Endothelial cell of umbilical vein (primary cell): Measurements from ENCODE around the gene CCN2. TPM values are rescaled to one million over a fixed set of nuclear protein-coding genes. Genes with fewer than 3 reads are reported as not detected.

ENCODE experiments used
- BruUV-seq: library from RNA; stranded (reverse); fragments of 400-500 nt; replicated peaks from 2 replicates; lab custom pipeline; 2021; lab: Mats Ljungman, UMichigan
- CTCF ChIA-PET: fragments of 300-600, 350-600 bp; sonication (Branson Sonifier 250); formaldehyde crosslinking; loops from one replicate; lab custom pipeline; 2021; ENCODE audit warnings: antibody characterized with exemption, inconsistent platforms; lab: Charles Lee
- POLR2A ChIA-PET: fragments of 300-600, 350-600 bp; sonication (Branson Sonifier 250); formaldehyde crosslinking; loops from one replicate; lab custom pipeline; 2021; ENCODE audit warnings: antibody characterized with exemption, inconsistent platforms; lab: Charles Lee
- DNase-seq: peaks from one replicate; pipeline ENCODE4 v3.0.0-alpha.2; 2011; ENCODE audit warnings: low read depth, low spot score
- FAIRE-seq: peaks from 2 replicates; lab custom pipeline; 2011; peaks lifted over from hg19 to GRCh38; lab: Jason Lieb, UNC
- H2AFZ ChIP-seq: 2 replicates; pipeline ENCODE4 v1.6.0; 2012; ENCODE audit warnings: low read depth, low read length, control low read depth, inconsistent platforms
- H3K27ac ChIP-seq: 2 replicates; pipeline ENCODE4 v1.5.1; 2011; ENCODE audit warnings: low read depth, mild to moderate bottlenecking, control low read depth, low read length, moderate library complexity; ENCODE audit not compliant: insufficient read depth
- H3K27me3 ChIP-seq, 2 experiments: 2 replicates each; pipeline versions ENCODE4 v1.6.0 to v1.6.1; 2011; ENCODE audit warnings: low read length in 2 of 2, mixed read lengths in 1 of 2; ENCODE audit not compliant: control insufficient read depth in 2 of 2, insufficient read depth in 2 of 2
- H3K36me3 ChIP-seq, 2 experiments: 2 replicates in 1 of 2; 3 replicates in 1 of 2; pipeline ENCODE4 v1.5.1; 2011; ENCODE audit warnings: low read length in 2 of 2, mild to moderate bottlenecking in 1 of 2, moderate library complexity in 1 of 2; ENCODE audit not compliant: control insufficient read depth in 2 of 2, insufficient read depth in 2 of 2; ENCODE audit errors: extremely low read depth in 1 of 2
- H3K4me1 ChIP-seq: 3 replicates; pipeline ENCODE4 v1.5.1; 2011; ENCODE audit warnings: mild to moderate bottlenecking, low read length; ENCODE audit not compliant: control insufficient read depth, insufficient read depth; ENCODE audit errors: extremely low read depth
- H3K4me2 ChIP-seq: 2 replicates; pipeline ENCODE4 v1.6.1; 2011; ENCODE audit warnings: low read length, control low read depth, mixed read lengths; ENCODE audit not compliant: insufficient read depth
- H3K4me3 ChIP-seq, 3 experiments: fragments of 200-600 bp in 1 of 3; sonication (generic), shearing (Covaris generic) in 1 of 3; replicated peaks in 1 of 3; 2 replicates each; pipeline ENCODE4 v1.5.1; 2011 to 2016; ENCODE audit warnings: control low read depth in 3 of 3, low read length in 3 of 3, mild to moderate bottlenecking in 2 of 3, inconsistent platforms in 1 of 3, low read depth in 1 of 3, moderate library complexity in 1 of 3; ENCODE audit not compliant: insufficient read depth in 1 of 3
- H3K79me2 ChIP-seq: 2 replicates; pipeline ENCODE4 v1.6.0; 2012; ENCODE audit warnings: low read length, inconsistent platforms; ENCODE audit not compliant: control insufficient read depth, insufficient read depth
- H3K9ac ChIP-seq: replicated peaks from 2 replicates; pipeline ENCODE3; 2011; ENCODE audit warnings: low read length, control low read depth; ENCODE audit not compliant: insufficient read depth; ENCODE audit errors: extremely low read depth
- H3K9me1 ChIP-seq: replicated peaks from 3 replicates; pipeline ENCODE4 v1.6.0; 2011; ENCODE audit warnings: mild to moderate bottlenecking, low read length; ENCODE audit not compliant: control insufficient read depth, insufficient read depth; ENCODE audit errors: extremely low read depth
- H3K9me3 ChIP-seq: replicated peaks from 2 replicates; pipeline ENCODE4 v1.5.1; 2012; ENCODE audit warnings: low read length, inconsistent platforms; ENCODE audit not compliant: control insufficient read depth, insufficient read depth
- H4K20me1 ChIP-seq: replicated peaks from 2 replicates; pipeline ENCODE3; 2011; ENCODE audit warnings: mild to moderate bottlenecking, low read length; ENCODE audit not compliant: control insufficient read depth, insufficient read depth; ENCODE audit errors: extremely low read depth
- EZH2 ChIP-seq: IDR thresholded peaks from 2 replicates; pipeline ENCODE4 v1.6.1; 2012; ENCODE audit warnings: borderline replicate concordance, low read depth, mild to moderate bottlenecking, moderate library complexity, low read length, inconsistent platforms; ENCODE audit not compliant: severe bottlenecking
- FOS ChIP-seq: IDR thresholded peaks from 2 replicates; pipeline ENCODE4 v1.6.1; 2011; ENCODE audit warnings: mild to moderate bottlenecking, low read length, moderate library complexity, borderline replicate concordance; ENCODE audit not compliant: insufficient read depth
- GATA2 ChIP-seq: IDR thresholded peaks from 2 replicates; pipeline ENCODE4 v1.7.0; 2011; ENCODE audit warnings: low read depth, mild to moderate bottlenecking, moderate library complexity, mixed read lengths, low read length; ENCODE audit not compliant: insufficient read length, insufficient read depth
- JUN ChIP-seq: IDR thresholded peaks from 2 replicates; pipeline ENCODE4 v1.6.1; 2011; ENCODE audit warnings: borderline replicate concordance, low read depth; ENCODE audit not compliant: insufficient read length, insufficient read depth
- MYC ChIP-seq: IDR thresholded peaks from one replicate; pipeline ENCODE4 v1.6.1; 2011; ENCODE audit warnings: mild to moderate bottlenecking, low read depth, low read length
- POLR2A ChIP-seq: IDR thresholded peaks from 2 replicates; pipeline ENCODE4 v1.6.1; 2012; ENCODE audit warnings: low read depth, mild to moderate bottlenecking, control low read depth, low read length
- POLR2AphosphoS5 ChIP-seq: IDR thresholded peaks from 2 replicates; pipeline ENCODE4 v1.6.1; 2012; ENCODE audit warnings: low read depth, mild to moderate bottlenecking, control low read depth, low read length, moderate library complexity; ENCODE audit not compliant: insufficient read depth
- dilution Hi-C: fragments of 300-500 bp; cut with MboI; formaldehyde crosslinking; loops from one replicate; pipeline ENCODE4 v1.15.0; 2019; ENCODE audit warnings: low sequenced_read_pairs; ENCODE audit not compliant: extremely low pct_ligation_motif_present
- intact Hi-C: fragments of 100-400 bp; cut with micrococcal nuclease; formaldehyde crosslinking; loops from one replicate; pipeline ENCODE4 v1.10.0; 2022
- polyA plus RNA-seq, 4 experiments: library from polyadenylated mRNA; depleted of rRNA in 3 of 4; stranded (reverse) in 3 of 4; unstranded in 1 of 4; fragments of >200 nt; gene quantifications; 2 replicates each; pipeline versions ENCODE4 v1.2.1 to v1.2.3, GENCODE V29; 2011 to 2012; ENCODE audit warnings: missing spikeins in 1 of 4
- total RNA-seq: library from RNA; stranded (reverse); gene quantifications from 2 replicates; pipeline ENCODE4 v1.2.3, GENCODE V29; 2021
- TF ChIP-seq, protein P1 (sequence below), 2 donors: IDR thresholded peaks; 1 replicate in 1 of 2; 2 replicates in 1 of 2; pipeline ENCODE4 v1.5.1; 2011; ENCODE audit warnings: low read length in 2 of 2, mild to moderate bottlenecking in 2 of 2, moderate library complexity in 2 of 2, control low read depth in 1 of 2, inconsistent platforms in 1 of 2, low read depth in 1 of 2; ENCODE audit not compliant: insufficient read depth in 1 of 2; ENCODE audit errors: extremely low read depth in 1 of 2
- TF ChIP-seq, protein P2 (sequence below): IDR thresholded peaks from 2 replicates; pipeline ENCODE4 v1.6.1; 2011; ENCODE audit not compliant: insufficient read depth, insufficient read length

Gene CCN2
- total and polyA plus RNA-seq, 2 donors (not counting 3 experiments of a cell fraction or from before 2014, with no cell fraction given), result 1,926 to 2,488 TPM

DNA sequence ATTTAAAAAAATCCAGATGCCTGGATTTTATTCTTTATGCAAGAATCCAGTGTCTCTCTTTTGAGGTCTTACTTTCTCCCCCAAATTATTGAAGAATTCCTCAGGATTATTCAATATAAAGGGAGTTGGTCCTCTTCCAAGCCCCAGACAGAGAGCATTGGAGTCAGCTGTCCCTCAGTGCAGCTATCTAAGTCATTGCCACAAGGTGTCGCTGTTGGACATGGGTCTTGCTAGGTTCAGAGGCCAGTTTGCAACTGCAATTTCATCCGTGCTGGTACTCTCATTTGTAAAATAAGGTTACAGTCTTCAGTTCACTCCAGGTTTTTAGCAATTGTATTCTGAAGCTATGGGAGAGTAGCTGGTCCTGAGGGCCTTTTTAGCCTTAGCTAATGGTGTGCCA lies 27.8 kb downstream of the CCN2 start:
- H3K79me2 ChIP-seq, result no peaks in the 10 kb centered on the region
- no TSS peak for BruUV-seq
- no peak overlapping the region for H2AFZ ChIP-seq
- H3K9ac ChIP-seq, result no peak overlapping the region
- DNase-seq (peak; percentile 41), FAIRE-seq (peak; percentile 62)
- no peaks in the 10 kb centered on the region for H4K20me1 ChIP-seq
- intact Hi-C loops, result loop anchor here (10.0 kb wide), 1 partner anchor 891 kb away; the partner anchor contains the start of gene RPS12
- no peaks in the 10 kb centered on the region for H3K9me1 ChIP-seq
- ChIA-PET CTCF (interaction anchor here (0.7 to 9.9 kb wide), 21 partner anchors 7 to 572 kb away, joined by 3 to 222 read pairs (median 6); no protein-coding TSS in a partner anchor), POLR2A (no interaction called here)
- no peaks in the 10 kb centered on the region for H3K27me3 ChIP-seq
- no peak overlapping the region for H3K4me3 ChIP-seq
- H3K4me1 ChIP-seq, result no peaks in the 10 kb centered on the region
- no peaks in the 10 kb centered on the region for H3K9me3 ChIP-seq
- TF ChIP-seq, protein P1, sequence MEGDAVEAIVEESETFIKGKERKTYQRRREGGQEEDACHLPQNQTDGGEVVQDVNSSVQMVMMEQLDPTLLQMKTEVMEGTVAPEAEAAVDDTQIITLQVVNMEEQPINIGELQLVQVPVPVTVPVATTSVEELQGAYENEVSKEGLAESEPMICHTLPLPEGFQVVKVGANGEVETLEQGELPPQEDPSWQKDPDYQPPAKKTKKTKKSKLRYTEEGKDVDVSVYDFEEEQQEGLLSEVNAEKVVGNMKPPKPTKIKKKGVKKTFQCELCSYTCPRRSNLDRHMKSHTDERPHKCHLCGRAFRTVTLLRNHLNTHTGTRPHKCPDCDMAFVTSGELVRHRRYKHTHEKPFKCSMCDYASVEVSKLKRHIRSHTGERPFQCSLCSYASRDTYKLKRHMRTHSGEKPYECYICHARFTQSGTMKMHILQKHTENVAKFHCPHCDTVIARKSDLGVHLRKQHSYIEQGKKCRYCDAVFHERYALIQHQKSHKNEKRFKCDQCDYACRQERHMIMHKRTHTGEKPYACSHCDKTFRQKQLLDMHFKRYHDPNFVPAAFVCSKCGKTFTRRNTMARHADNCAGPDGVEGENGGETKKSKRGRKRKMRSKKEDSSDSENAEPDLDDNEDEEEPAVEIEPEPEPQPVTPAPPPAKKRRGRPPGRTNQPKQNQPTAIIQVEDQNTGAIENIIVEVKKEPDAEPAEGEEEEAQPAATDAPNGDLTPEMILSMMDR (IDR thresholded peaks at IDR 0.05; ENCODE audit: extremely low read depth in 1 of 2, insufficient read depth in 1 of 2, low read depth in 1 of 2, low read length in 2 of 2), result peak; percentile 64 to 72
- no peak for TF ChIP-seq MYC
- no peak overlapping the region for H3K27ac ChIP-seq
- dilution Hi-C loops, result no loop called here
- no peaks in the 10 kb centered on the region for H3K36me3 ChIP-seq
- H3K4me2 ChIP-seq, result no peak overlapping the region

DNA sequence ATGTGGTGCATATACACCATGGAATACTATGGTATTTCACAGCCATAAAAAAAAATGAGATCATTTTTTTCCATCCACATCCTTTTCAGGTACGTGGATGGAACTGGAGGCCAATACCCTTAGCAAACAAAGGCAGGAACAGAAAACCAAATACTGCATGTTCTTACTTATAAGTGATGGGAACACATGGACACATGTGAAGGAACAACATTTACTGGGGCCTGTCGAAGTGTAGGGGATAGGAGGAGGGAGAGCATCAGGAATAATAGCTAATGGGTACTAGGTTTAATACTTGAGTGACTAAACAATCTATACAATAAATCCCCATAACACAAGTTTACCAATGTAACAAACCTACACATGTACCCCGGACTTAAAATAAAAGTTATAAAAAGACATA lies 30.5 kb downstream of the CCN2 start:
- H3K9ac ChIP-seq, result no peak overlapping the region
- no peak overlapping the region for H2AFZ ChIP-seq
- TF ChIP-seq POLR2AphosphoS5 (no peak), POLR2A (no peak), EZH2 (no peak), FOS (no peak), JUN (no peak), MYC (no peak), GATA2 (no peak)
- TF ChIP-seq, protein P2, sequence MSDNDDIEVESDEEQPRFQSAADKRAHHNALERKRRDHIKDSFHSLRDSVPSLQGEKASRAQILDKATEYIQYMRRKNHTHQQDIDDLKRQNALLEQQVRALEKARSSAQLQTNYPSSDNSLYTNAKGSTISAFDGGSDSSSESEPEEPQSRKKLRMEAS, result no peak
- TF ChIP-seq, protein P1 (IDR thresholded peaks at IDR 0.05; ENCODE audit: extremely low read depth in 1 of 2, insufficient read depth in 1 of 2, low read depth in 1 of 2, low read length in 2 of 2), result no peak
- no peaks in the 10 kb centered on the region for H3K9me1 ChIP-seq
- intact Hi-C loops (loop anchor here (10.0 kb wide), 1 partner anchor 894 kb away; the partner anchor contains the start of gene RPS12), dilution Hi-C loops (no loop called here)
- DNase-seq (no peak), FAIRE-seq (no peak)
- POLR2A ChIA-PET, result no interaction called here
- H3K4me1 ChIP-seq, result peaks cover 2% of the 10 kb centered on the region
- no peaks in the 10 kb centered on the region for H4K20me1 ChIP-seq
- no peak overlapping the region for H3K4me2 ChIP-seq
- CTCF ChIA-PET, result interaction anchor here (1.1 to 9.9 kb wide), 3 partner anchors 225 to 378 kb away, joined by 3 to 222 read pairs (median 192); no protein-coding TSS in a partner anchor
- H3K36me3 ChIP-seq, result no peaks in the 10 kb centered on the region
- no TSS peak for BruUV-seq
- H3K27me3 ChIP-seq, result no peaks in the 10 kb centered on the region
- no peaks in the 10 kb centered on the region for H3K9me3 ChIP-seq
- no peak overlapping the region for H3K4me3 ChIP-seq
- no peak overlapping the region for H3K27ac ChIP-seq
- H3K79me2 ChIP-seq, result no peaks in the 10 kb centered on the region
